ENCODE results near the gene DHCR7. TPM values are rescaled to one million over a fixed set of nuclear protein-coding genes. Genes with fewer than 3 reads are reported as not detected.

DHCR7 gene
- total RNA-seq, 1 donor from 2014 or later: 35.5 TPM

DNA sequence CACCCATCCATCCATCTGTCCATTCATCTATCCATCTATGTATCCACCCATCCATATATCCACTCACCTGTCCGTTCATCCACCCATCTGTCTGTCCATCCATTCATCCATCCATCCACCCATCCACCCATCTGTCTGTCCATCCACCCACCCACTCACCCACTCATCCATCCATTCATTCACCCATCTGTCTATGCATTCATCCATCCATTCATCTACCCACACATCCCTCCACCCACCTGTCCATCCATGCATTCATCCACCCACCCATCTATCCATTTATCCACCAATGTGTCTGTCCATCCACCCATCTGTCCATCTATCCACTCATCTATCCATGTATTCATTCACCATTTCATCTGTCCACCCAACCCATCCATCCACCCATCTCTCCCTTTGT, 38.1 kb upstream of the DHCR7 start:
- ChIA-PET CTCF (no interaction called here), POLR2A (no interaction called here)
- DNase-seq (no peak), ATAC-seq (ENCODE audit: low read depth) (no peak)
- Mint-ChIP-seq H3K36me3 (ENCODE audit: low read depth) (peaks cover 90% of the 10 kb centered on the region), H3K9me3 (no peaks in the 10 kb centered on the region), H3K4me3 (no peak overlapping the region), H3K4me1 (peaks cover 10% of the 10 kb centered on the region), H3K27me3 (no peaks in the 10 kb centered on the region), H3K27ac (no peak overlapping the region)
- intact Hi-C loops (cut with micrococcal nuclease): no loop called here
- TF ChIP-seq, protein P1, sequence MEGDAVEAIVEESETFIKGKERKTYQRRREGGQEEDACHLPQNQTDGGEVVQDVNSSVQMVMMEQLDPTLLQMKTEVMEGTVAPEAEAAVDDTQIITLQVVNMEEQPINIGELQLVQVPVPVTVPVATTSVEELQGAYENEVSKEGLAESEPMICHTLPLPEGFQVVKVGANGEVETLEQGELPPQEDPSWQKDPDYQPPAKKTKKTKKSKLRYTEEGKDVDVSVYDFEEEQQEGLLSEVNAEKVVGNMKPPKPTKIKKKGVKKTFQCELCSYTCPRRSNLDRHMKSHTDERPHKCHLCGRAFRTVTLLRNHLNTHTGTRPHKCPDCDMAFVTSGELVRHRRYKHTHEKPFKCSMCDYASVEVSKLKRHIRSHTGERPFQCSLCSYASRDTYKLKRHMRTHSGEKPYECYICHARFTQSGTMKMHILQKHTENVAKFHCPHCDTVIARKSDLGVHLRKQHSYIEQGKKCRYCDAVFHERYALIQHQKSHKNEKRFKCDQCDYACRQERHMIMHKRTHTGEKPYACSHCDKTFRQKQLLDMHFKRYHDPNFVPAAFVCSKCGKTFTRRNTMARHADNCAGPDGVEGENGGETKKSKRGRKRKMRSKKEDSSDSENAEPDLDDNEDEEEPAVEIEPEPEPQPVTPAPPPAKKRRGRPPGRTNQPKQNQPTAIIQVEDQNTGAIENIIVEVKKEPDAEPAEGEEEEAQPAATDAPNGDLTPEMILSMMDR (IDR thresholded peaks at IDR 0.05): no peak

DNA sequence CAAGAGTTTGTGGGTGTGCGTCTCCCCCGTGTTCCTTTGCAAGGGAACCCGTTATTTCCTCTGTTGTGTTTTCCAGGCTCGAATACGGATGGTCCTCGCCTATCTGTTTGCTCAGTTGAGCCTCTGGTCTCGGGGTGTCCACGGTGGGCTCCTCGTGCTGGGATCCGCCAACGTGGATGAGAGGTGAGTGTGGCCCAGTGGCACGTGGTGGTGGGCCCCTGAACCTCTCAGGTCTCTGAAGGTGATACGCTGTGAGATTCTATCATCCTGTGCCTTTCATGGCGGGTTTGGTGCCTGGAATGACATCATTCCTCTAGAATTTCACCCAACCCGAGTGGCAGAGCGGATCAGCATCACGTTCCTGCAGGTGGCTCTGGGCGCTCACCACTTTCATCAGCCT, 37.3 kb upstream of the DHCR7 start:
- no peaks in the 10 kb centered on the region for H3K27me3 Mint-ChIP-seq
- DNase-seq (no peak), ATAC-seq (ENCODE audit: low read depth) (no peak)
- H3K27ac Mint-ChIP-seq: no peak overlapping the region
- H3K4me1 Mint-ChIP-seq: peaks cover 10% of the 10 kb centered on the region
- POLR2A ChIA-PET: no interaction called here
- peaks cover 90% of the 10 kb centered on the region for H3K36me3 Mint-ChIP-seq (ENCODE audit: low read depth)
- CTCF ChIA-PET: no interaction called here
- TF ChIP-seq, protein P1 (IDR thresholded peaks at IDR 0.05): no peak
- no peaks in the 10 kb centered on the region for H3K9me3 Mint-ChIP-seq
- intact Hi-C loops (cut with micrococcal nuclease): no loop called here
- H3K4me3 Mint-ChIP-seq: no peak overlapping the region

DNA sequence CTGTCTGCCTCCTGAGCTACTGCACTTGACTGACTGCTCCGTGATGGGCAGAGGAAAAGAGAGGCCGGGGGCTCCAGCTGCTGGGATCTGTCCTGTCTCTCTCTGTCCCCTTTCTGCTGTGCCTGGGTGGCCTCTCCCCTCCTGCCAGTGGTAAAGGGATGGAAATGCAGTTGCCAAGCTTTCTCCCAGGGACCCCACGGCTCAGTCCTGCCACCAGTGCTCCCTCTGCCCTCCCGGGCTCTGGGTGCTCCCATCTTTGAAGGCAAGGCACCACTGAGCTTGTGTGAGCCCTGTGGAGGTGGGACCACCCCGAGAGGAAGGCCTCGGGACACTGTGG, 36.8 kb upstream of the DHCR7 start:
- ATAC-seq (ENCODE audit: low read depth) (no peak), DNase-seq (no peak)
- H3K27ac Mint-ChIP-seq: no peak overlapping the region
- CTCF ChIA-PET: no interaction called here
- H3K4me3 Mint-ChIP-seq: no peak overlapping the region
- H3K27me3 Mint-ChIP-seq: no peaks in the 10 kb centered on the region
- POLR2A ChIA-PET: no interaction called here
- H3K36me3 Mint-ChIP-seq (ENCODE audit: low read depth): peaks cover 89% of the 10 kb centered on the region
- H3K4me1 Mint-ChIP-seq: peaks cover 10% of the 10 kb centered on the region
- TF ChIP-seq, protein P1 (IDR thresholded peaks at IDR 0.05): no peak
- H3K9me3 Mint-ChIP-seq: no peaks in the 10 kb centered on the region
- intact Hi-C loops (cut with micrococcal nuclease): no loop called here

DNA sequence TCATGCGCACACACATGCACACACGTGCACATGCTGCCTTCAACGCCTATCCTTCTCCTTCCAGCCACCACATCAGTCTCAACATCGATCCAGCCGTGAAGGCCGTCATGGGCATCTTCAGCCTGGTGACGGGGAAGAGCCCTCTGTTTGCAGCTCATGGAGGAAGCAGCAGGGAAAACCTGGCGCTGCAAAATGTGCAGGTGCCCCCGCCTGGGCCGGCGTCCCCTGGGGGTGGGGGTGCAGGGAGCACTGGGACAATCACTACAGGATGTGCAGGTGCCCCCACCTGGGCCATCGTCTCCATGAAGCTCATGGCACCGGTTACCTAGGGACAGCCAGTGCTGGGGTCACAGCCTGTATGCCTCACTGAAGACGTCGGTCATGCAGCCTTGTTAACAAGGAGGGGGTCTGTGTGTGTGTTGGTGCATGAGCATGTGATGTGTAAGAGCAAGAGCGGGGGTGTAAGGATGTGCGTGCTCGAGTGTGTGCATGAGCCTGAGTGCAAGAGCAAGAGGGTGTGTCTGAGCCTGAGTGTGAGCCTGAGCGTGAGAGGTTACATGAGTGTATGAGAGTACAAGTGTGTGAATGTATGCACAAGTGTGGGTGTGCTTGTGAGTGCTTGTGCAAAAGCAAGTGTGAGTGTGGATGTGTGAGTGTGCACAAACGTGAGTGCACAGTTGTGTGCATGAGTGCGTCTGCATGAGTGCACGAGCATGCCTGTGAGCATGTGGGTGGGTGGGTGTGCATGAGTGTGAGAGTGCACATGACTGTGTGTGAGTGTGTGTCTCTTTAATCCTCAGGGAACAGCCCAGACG, 36.3 kb upstream of the DHCR7 start:
- intact Hi-C loops (cut with micrococcal nuclease): no loop called here
- H3K36me3 Mint-ChIP-seq (ENCODE audit: low read depth): peaks cover 90% of the 10 kb centered on the region

DNA sequence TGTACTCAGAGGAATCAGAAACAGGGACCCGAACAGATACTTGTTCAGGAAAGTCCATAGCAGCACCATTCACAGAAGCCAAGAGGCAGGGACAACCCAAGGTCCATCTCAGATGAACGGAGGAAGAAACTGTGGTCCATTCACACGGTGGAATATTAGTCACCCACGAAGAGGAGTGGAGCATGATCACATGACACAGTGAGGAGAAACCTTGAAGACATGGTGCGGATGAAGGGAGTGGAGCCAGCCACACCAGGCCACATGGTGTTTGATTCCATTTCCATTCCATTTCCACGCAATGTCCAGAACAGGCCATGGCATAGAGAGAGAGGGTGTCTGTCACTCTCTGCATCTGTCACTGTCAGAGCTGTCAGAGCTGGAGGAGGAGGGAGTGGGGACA, 35.5 kb upstream of the DHCR7 start:
- no peak overlapping the region for H3K4me3 Mint-ChIP-seq
- peaks cover under 1% of the 10 kb centered on the region for H3K4me1 Mint-ChIP-seq
- CTCF ChIA-PET: no interaction called here
- DNase-seq: no peak
- no peak for ATAC-seq (ENCODE audit: low read depth)
- intact Hi-C loops (cut with micrococcal nuclease): no loop called here
- H3K9me3 Mint-ChIP-seq: no peaks in the 10 kb centered on the region
- no peak overlapping the region for H3K27ac Mint-ChIP-seq
- H3K27me3 Mint-ChIP-seq: no peaks in the 10 kb centered on the region
- POLR2A ChIA-PET: no interaction called here
- TF ChIP-seq, protein P1 (IDR thresholded peaks at IDR 0.05): no peak
- peaks cover 89% of the 10 kb centered on the region for H3K36me3 Mint-ChIP-seq (ENCODE audit: low read depth)

More for the DNA sequence above, 36.3 kb upstream of the DHCR7 start:
- TF ChIP-seq, protein P1 (IDR thresholded peaks at IDR 0.05): no peak
- H3K4me1 Mint-ChIP-seq: peaks cover 7% of the 10 kb centered on the region
- no peak overlapping the region for H3K27ac Mint-ChIP-seq
- H3K27me3 Mint-ChIP-seq: no peaks in the 10 kb centered on the region
- H3K9me3 Mint-ChIP-seq: no peaks in the 10 kb centered on the region
- ChIA-PET POLR2A (no interaction called here), CTCF (no interaction called here)
- ATAC-seq (ENCODE audit: low read depth) (no peak), DNase-seq (no peak)
- H3K4me3 Mint-ChIP-seq: no peak overlapping the region
